ENCODE results near the gene HAUS3.
"Not testable (repeated sequence)": the region's sequence is repeated elsewhere in the genome, so short reads cannot be mapped to it uniquely, and the experiment has no call there.

The HAUS3 gene

GRCh38 chr4:2251795-2252529, 10.0 kb upstream of the HAUS3 start:
- DNase-seq (ENCODE audit: low read depth): no peak

- no peak for DNase-seq (ENCODE audit: low read depth)
Observed at GRCh38 chr4:2251073-2251794, 9.3 kb upstream of the HAUS3 start.

GRCh38 chr4:2250357-2251072, 8.6 kb upstream of the HAUS3 start:
- no peak for DNase-seq (ENCODE audit: low read depth)

GRCh38 chr4:2249526-2250356, 7.8 kb upstream of the HAUS3 start:
- no peak for DNase-seq (ENCODE audit: low read depth)

GRCh38 chr4:2248821-2249261, 6.9 kb upstream of the HAUS3 start:
- DNase-seq (ENCODE audit: low read depth): no peak

GRCh38 chr4:2248044-2248780, 6.3 kb upstream of the HAUS3 start:
- DNase-seq (ENCODE audit: low read depth): no peak

- DNase-seq (ENCODE audit: low read depth): no peak
Observed at GRCh38 chr4:2247128-2248043, 5.5 kb upstream of the HAUS3 start.

- no peak for DNase-seq (ENCODE audit: low read depth)
Observed at GRCh38 chr4:2246384-2247127, 4.6 kb upstream of the HAUS3 start.

GRCh38 chr4:2245787-2246275, 3.9 kb upstream of the HAUS3 start:
- DNase-seq (ENCODE audit: low read depth): no peak

- no peak for DNase-seq (ENCODE audit: low read depth)
Observed at GRCh38 chr4:2245057-2245786, 3.3 kb upstream of the HAUS3 start.

- no peak for DNase-seq (ENCODE audit: low read depth)
Observed at GRCh38 chr4:2243681-2244380, 1.9 kb upstream of the HAUS3 start.

- DNase-seq (ENCODE audit: low read depth): no peak
Observed at GRCh38 chr4:2241003-2241402, 918 bp downstream of the HAUS3 start.

- no peak for DNase-seq (ENCODE audit: low read depth)
Observed at GRCh38 chr4:2236944-2237666, 4.8 kb downstream of the HAUS3 start.

GRCh38 chr4:2231082-2231481, 10.8 kb downstream of the HAUS3 start:
- no peak for DNase-seq (ENCODE audit: low read depth)

- no peak for DNase-seq (ENCODE audit: low read depth)
Observed at GRCh38 chr4:2226261-2226660, 15.7 kb downstream of the HAUS3 start.

GRCh38 chr4:2222838-2223237, 19.1 kb downstream of the HAUS3 start:
- no peak for DNase-seq (ENCODE audit: low read depth)

- DNase-seq (ENCODE audit: low read depth): not testable (repeated sequence)
Observed at GRCh38 chr4:2221378-2221777, 20.5 kb downstream of the HAUS3 start.
